ENCODE results near the gene TGFBR2. TPM values are rescaled to one million over a fixed set of nuclear protein-coding genes. Genes with fewer than 3 reads are reported as not detected.
"Not testable (repeated sequence)": the region's sequence is repeated elsewhere in the genome, so short reads cannot be mapped to it uniquely, and the experiment has no call there.

TGFBR2 gene
- total RNA-seq, 4 donors from 2014 or later = 10.1 to 114 (median 48.7) TPM

- DNase-seq = no peak
- H3K4me1 ChIP-seq = peaks cover 6 to 65% (median 12%) of the 10 kb centered on the region in 3 donors
- intact Hi-C loops (cut with DNase I) = no loop called here
- H3K36me3 ChIP-seq = peaks cover 0 to 42% (median 11%) of the 10 kb centered on the region in 3 donors
- no peak for TF ChIP-seq POLR2A (IDR thresholded peaks at IDR 0.05)
- no peak for TF ChIP-seq CTCF (IDR thresholded peaks at IDR 0.05)
- no peak overlapping the region for H3K4me3 ChIP-seq
- no peaks in the 10 kb centered on the region for H3K27me3 ChIP-seq
- 78 to 79% methylated on average over 5 of the region's 5 CpGs for WGBS, 2 donors
- H3K27ac ChIP-seq = peak overlapping the region in 1 of 4 donors; percentile 5
- H3K9me3 ChIP-seq = no peaks in the 10 kb centered on the region
These were observed 61.7 kb downstream of the TGFBR2 start for GRCh38 chr3:30668051-30668609.

GRCh38 chr3:30669360-30669934 is 63.0 kb downstream of the TGFBR2 start:
- H3K27me3 ChIP-seq; H3K27ac ChIP-seq; DNase-seq; H3K9me3 ChIP-seq; H3K4me3 ChIP-seq; intact Hi-C loops (cut with DNase I): not testable (repeated sequence)
- H3K36me3 ChIP-seq = peaks cover 0 to 54% (median 11%) of the 10 kb centered on the region in 3 donors
- WGBS, 2 donors = 95% methylated on average over 7 of the region's 7 CpGs
- peaks cover 4 to 64% (median 11%) of the 10 kb centered on the region in 3 donors for H3K4me1 ChIP-seq

GRCh38 chr3:30670292-30670691 is 63.9 kb downstream of the TGFBR2 start:
- no peak overlapping the region for H3K27ac ChIP-seq
- H3K27me3 ChIP-seq = no peaks in the 10 kb centered on the region
- DNase-seq = no peak
- peaks cover 0 to 63% (median 7%) of the 10 kb centered on the region in 3 donors for H3K4me1 ChIP-seq
- TF ChIP-seq CTCF (IDR thresholded peaks at IDR 0.05) (no peak), POLR2A (IDR thresholded peaks at IDR 0.05) (no peak)
- intact Hi-C loops (cut with DNase I) = no loop called here
- peaks cover 0 to 63% (median 18%) of the 10 kb centered on the region in 3 donors for H3K36me3 ChIP-seq
- H3K9me3 ChIP-seq = no peaks in the 10 kb centered on the region
- no peak overlapping the region for H3K4me3 ChIP-seq

- Histone ChIP-seq H3K4me1 (peaks cover 0 to 61% (median 6%) of the 10 kb centered on the region in 3 donors), H3K36me3 (peaks cover 0 to 75% (median 21%) of the 10 kb centered on the region in 3 donors), H3K9me3 (no peaks in the 10 kb centered on the region), H3K4me3 (no peak overlapping the region), H3K27ac (peak overlapping the region in 1 of 4 donors; percentile 16), H3K27me3 (no peaks in the 10 kb centered on the region)
- DNase-seq = no peak
- 96 to 97% methylated on average over 9 to 15 of the region's 20 CpGs for WGBS, 2 donors
- intact Hi-C loops (cut with DNase I) = no loop called here
- no peak for TF ChIP-seq CTCF (IDR thresholded peaks at IDR 0.05)
These were observed 65.3 kb downstream of the TGFBR2 start for GRCh38 chr3:30671527-30672286.

GRCh38 chr3:30672287-30672735 is 65.9 kb downstream of the TGFBR2 start:
- Histone ChIP-seq H3K36me3 (peaks cover 0 to 81% (median 21%) of the 10 kb centered on the region in 3 donors), H3K9me3 (no peaks in the 10 kb centered on the region), H3K4me3 (no peak overlapping the region), H3K27ac (peak overlapping the region in 1 of 4 donors; percentile 16), H3K4me1 (peaks cover 0 to 61% (median under 1%) of the 10 kb centered on the region in 3 donors), H3K27me3 (no peaks in the 10 kb centered on the region)
- intact Hi-C loops (cut with DNase I) = no loop called here
- DNase-seq = no peak
- 100% methylated on average over 1 of the region's 4 CpGs; no CpG with 5 or more reads in 1 of the 2 donors for WGBS, 2 donors
- TF ChIP-seq POLR2A (IDR thresholded peaks at IDR 0.05) (no peak), CTCF (IDR thresholded peaks at IDR 0.05) (no peak)

Data from esophagus squamous epithelium (tissue), 5 donors.